Suprapubic skin (tissue), 4 donors: Measurements from ENCODE around the gene ARMC2. TPM values are rescaled to one million over a fixed set of nuclear protein-coding genes. Genes with fewer than 3 reads are reported as not detected.
A peak's percentile ranks its signal among the peaks of the same experiment; 100 is the strongest.

Experiments used
- DNase-seq, 2 donors: peaks; one replicate each; pipeline ENCODE4 v3.0.0-alpha.2; 2019; ENCODE audit warnings: low spot score in 2 of 2
- H3K27ac ChIP-seq: fragments of 200-600 bp; sonication (generic); one replicate; pipeline ENCODE4 v1.5.1; 2019
- H3K27me3 ChIP-seq: fragments of 200-600 bp; sonication (generic); one replicate; pipeline ENCODE4 v1.5.1; 2019
- H3K36me3 ChIP-seq: fragments of 200-600 bp; sonication (generic); one replicate; pipeline ENCODE4 v1.5.1; 2019
- H3K4me1 ChIP-seq: fragments of 200-600 bp; sonication (generic); one replicate; pipeline ENCODE4 v1.5.1; 2019
- H3K4me3 ChIP-seq: fragments of 200-600 bp; sonication (generic); one replicate; pipeline ENCODE4 v1.5.1; 2019; ENCODE audit warnings: mild to moderate bottlenecking
- H3K9me3 ChIP-seq: fragments of 200-600 bp; sonication (generic); one replicate; pipeline ENCODE4 v1.5.1; 2019
- CTCF ChIP-seq, 2 donors: fragments of 200-600 bp in 1 of 2; fragments of 450-650 bp in 1 of 2; sonication (generic) in 1 of 2; IDR thresholded peaks; one replicate each; pipeline ENCODE4 v1.5.1; 2016 to 2019; ENCODE audit warnings: antibody characterized with exemption in 2 of 2, mild to moderate bottlenecking in 1 of 2, moderate library complexity in 1 of 2
- EP300 ChIP-seq: sonication (generic); formaldehyde crosslinking; IDR thresholded peaks from one replicate; pipeline ENCODE4 v1.6.1; 2017; ENCODE audit warnings: antibody characterized with exemption
- POLR2A ChIP-seq, 2 donors: fragments of 450-650 bp; IDR thresholded peaks; one replicate each; pipeline ENCODE4 v1.6.1; 2017; ENCODE audit warnings: antibody characterized with exemption in 2 of 2, mild to moderate bottlenecking in 2 of 2, moderate library complexity in 2 of 2
- POLR2AphosphoS5 ChIP-seq, 3 donors: sonication (generic); formaldehyde crosslinking; IDR thresholded peaks; one replicate each; pipeline ENCODE4 v1.6.1; 2017; ENCODE audit warnings: antibody characterized with exemption in 3 of 3
- WGBS: methylation state at CpG from one replicate; pipeline ENCODE4 v1.1.5; 2018; 5-methylcytosine and 5-hydroxymethylcytosine counted together
- total RNA-seq, 4 donors: library from RNA; depleted of rRNA; stranded (reverse); fragments of >200 nt; gene quantifications; one replicate each; pipeline ENCODE4 v1.1.0, GENCODE V29; 2016

Gene ARMC2
- total RNA-seq, 4 donors from 2014 or later: 1.9 to 9.5 (median 3.6) TPM

- no peaks in the 10 kb centered on the region for H3K27me3 ChIP-seq
- 84% methylated on average over 1 of the region's 1 CpG for WGBS
Measured at GRCh38 chr6:108895571-108895970, 47.3 kb downstream of the ARMC2 start.

GRCh38 chr6:108896111-108896661, 48.0 kb downstream of the ARMC2 start:
- H3K27ac ChIP-seq: peak overlapping the region; percentile 36
- no peaks in the 10 kb centered on the region for H3K9me3 ChIP-seq
- no peaks in the 10 kb centered on the region for H3K27me3 ChIP-seq
- H3K4me3 ChIP-seq: no peak overlapping the region
- H3K36me3 ChIP-seq: no peaks in the 10 kb centered on the region
- H3K4me1 ChIP-seq: peaks cover 15% of the 10 kb centered on the region
- 62% methylated on average over 3 of the region's 3 CpGs for WGBS
- no peak for TF ChIP-seq POLR2AphosphoS5 (IDR thresholded peaks at IDR 0.05)
- TF ChIP-seq EP300: no peak
- no peak for TF ChIP-seq CTCF (IDR thresholded peaks at IDR 0.05)
- TF ChIP-seq POLR2A (IDR thresholded peaks at IDR 0.05): no peak
- no peak for DNase-seq

More at GRCh38 chr6:108895571-108895970, 47.3 kb downstream of the ARMC2 start:
- Histone ChIP-seq H3K36me3 (no peaks in the 10 kb centered on the region), H3K9me3 (no peaks in the 10 kb centered on the region), H3K27ac (no peak overlapping the region), H3K4me1 (peaks cover 15% of the 10 kb centered on the region), H3K4me3 (no peak overlapping the region)
- TF ChIP-seq POLR2AphosphoS5 (IDR thresholded peaks at IDR 0.05): no peak
- TF ChIP-seq CTCF (IDR thresholded peaks at IDR 0.05): no peak
- no peak for TF ChIP-seq EP300
- no peak for TF ChIP-seq POLR2A (IDR thresholded peaks at IDR 0.05)
- DNase-seq: no peak

- H3K4me3 ChIP-seq: no peak overlapping the region
- TF ChIP-seq POLR2AphosphoS5 (IDR thresholded peaks at IDR 0.05) (no peak), CTCF (IDR thresholded peaks at IDR 0.05) (no peak), POLR2A (IDR thresholded peaks at IDR 0.05) (no peak), EP300 (no peak)
- no peaks in the 10 kb centered on the region for H3K9me3 ChIP-seq
- H3K27ac ChIP-seq: no peak overlapping the region
- H3K27me3 ChIP-seq: no peaks in the 10 kb centered on the region
- DNase-seq: no peak
- 53% methylated on average over 1 of the region's 1 CpG for WGBS
- H3K36me3 ChIP-seq: no peaks in the 10 kb centered on the region
- peaks cover 15% of the 10 kb centered on the region for H3K4me1 ChIP-seq
Measured at GRCh38 chr6:108897371-108897770, 49.1 kb downstream of the ARMC2 start.

- H3K4me1 ChIP-seq: peaks cover 3% of the 10 kb centered on the region
- H3K9me3 ChIP-seq: no peaks in the 10 kb centered on the region
- TF ChIP-seq POLR2AphosphoS5 (IDR thresholded peaks at IDR 0.05) (no peak), EP300 (no peak), CTCF (IDR thresholded peaks at IDR 0.05) (no peak), POLR2A (IDR thresholded peaks at IDR 0.05) (no peak)
- peak overlapping the region; percentile 46 for H3K27ac ChIP-seq
- H3K36me3 ChIP-seq: no peaks in the 10 kb centered on the region
- H3K4me3 ChIP-seq: no peak overlapping the region
- DNase-seq: no peak
- H3K27me3 ChIP-seq: no peaks in the 10 kb centered on the region
Measured at GRCh38 chr6:108902382-108902792, 54.2 kb downstream of the ARMC2 start.

- H3K4me3 ChIP-seq: no peak overlapping the region
- WGBS: 78% methylated on average over 1 of the region's 1 CpG
- no peak for DNase-seq
- no peaks in the 10 kb centered on the region for H3K27me3 ChIP-seq
- H3K36me3 ChIP-seq: no peaks in the 10 kb centered on the region
- no peak overlapping the region for H3K27ac ChIP-seq
- H3K9me3 ChIP-seq: no peaks in the 10 kb centered on the region
- no peaks in the 10 kb centered on the region for H3K4me1 ChIP-seq
- TF ChIP-seq EP300: no peak
- TF ChIP-seq CTCF (IDR thresholded peaks at IDR 0.05): no peak
- no peak for TF ChIP-seq POLR2A (IDR thresholded peaks at IDR 0.05)
- no peak for TF ChIP-seq POLR2AphosphoS5 (IDR thresholded peaks at IDR 0.05)
Measured at GRCh38 chr6:108903796-108904195, 55.6 kb downstream of the ARMC2 start.
